ENCODE results near the gene DHRS7B. TPM values are rescaled to one million over a fixed set of nuclear protein-coding genes. Genes with fewer than 3 reads are reported as not detected.

DHRS7B gene
- total RNA-seq, 1 donor, result 15.2 TPM

- peaks cover 23% of the 10 kb centered on the region for H3K79me2 ChIP-seq (ENCODE audit: insufficient read depth, low read length)
- no peaks in the 10 kb centered on the region for H3K36me3 ChIP-seq (ENCODE audit: insufficient read depth, low read length)
- H3K4me1 ChIP-seq (ENCODE audit: insufficient read depth, low read length), result peaks cover 13% of the 10 kb centered on the region
- H3K4me2 ChIP-seq (ENCODE audit: insufficient read depth, low read length), result peak overlapping the region; percentile 89
- no peak for DNase-seq (ENCODE audit: insufficient read length, low spot score, missing footprints)
- H3K27me3 ChIP-seq (ENCODE audit: insufficient read depth, low read length), result peaks cover 11% of the 10 kb centered on the region
- no peaks in the 10 kb centered on the region for H3K9me3 ChIP-seq (ENCODE audit: low read depth, low read length)
- H4K20me1 ChIP-seq (ENCODE audit: insufficient read depth, low read length), result no peaks in the 10 kb centered on the region
- H2AFZ ChIP-seq (ENCODE audit: low read length), result no peak overlapping the region
- TF ChIP-seq CTCF (IDR thresholded peaks at IDR 0.05; ENCODE audit: extremely low read depth, low read depth, low read length), result no peak
- no peak overlapping the region for H3K27ac ChIP-seq (ENCODE audit: low read depth, low read length)
- no peak overlapping the region for H3K4me3 ChIP-seq (ENCODE audit: insufficient read depth, low read length)
Measured at GRCh38 chr17:21125862-21126261, 902 bp upstream of the DHRS7B start.

GRCh38 chr17:21127509-21128077 is 829 bp downstream of the DHRS7B start:
- no peak for TF ChIP-seq CTCF (IDR thresholded peaks at IDR 0.05; ENCODE audit: extremely low read depth, low read depth, low read length)
- Histone ChIP-seq H3K4me1 (ENCODE audit: insufficient read depth, low read length) (peaks cover 13% of the 10 kb centered on the region), H3K36me3 (ENCODE audit: insufficient read depth, low read length) (no peaks in the 10 kb centered on the region), H2AFZ (ENCODE audit: low read length) (peak overlapping the region; percentile 95), H3K27me3 (ENCODE audit: insufficient read depth, low read length) (peaks cover 11% of the 10 kb centered on the region), H3K27ac (ENCODE audit: low read depth, low read length) (peak overlapping the region; percentile 85), H4K20me1 (ENCODE audit: insufficient read depth, low read length) (no peaks in the 10 kb centered on the region), H3K4me2 (ENCODE audit: insufficient read depth, low read length) (peak overlapping the region; percentile 89), H3K9me3 (ENCODE audit: low read depth, low read length) (no peaks in the 10 kb centered on the region), H3K4me3 (ENCODE audit: insufficient read depth, low read length) (peak overlapping the region; percentile 87), H3K79me2 (ENCODE audit: insufficient read depth, low read length) (peaks cover 35% of the 10 kb centered on the region)
- no peak for DNase-seq (ENCODE audit: insufficient read length, low spot score, missing footprints)

GRCh38 chr17:21129023-21129681 is 2.4 kb downstream of the DHRS7B start:
- DNase-seq (ENCODE audit: insufficient read length, low spot score, missing footprints), result no peak
- TF ChIP-seq CTCF (IDR thresholded peaks at IDR 0.05; ENCODE audit: extremely low read depth, low read depth, low read length), result peak; percentile 70
- H3K79me2 ChIP-seq (ENCODE audit: insufficient read depth, low read length), result peaks cover 39% of the 10 kb centered on the region

GRCh38 chr17:21131137-21131536 is 4.4 kb downstream of the DHRS7B start:
- no peak overlapping the region for H3K4me3 ChIP-seq (ENCODE audit: insufficient read depth, low read length)
- no peaks in the 10 kb centered on the region for H3K27me3 ChIP-seq (ENCODE audit: insufficient read depth, low read length)

More at GRCh38 chr17:21129023-21129681, 2.4 kb downstream of the DHRS7B start:
- H3K4me3 ChIP-seq (ENCODE audit: insufficient read depth, low read length), result no peak overlapping the region
- no peaks in the 10 kb centered on the region for H3K36me3 ChIP-seq (ENCODE audit: insufficient read depth, low read length)
- peaks cover 7% of the 10 kb centered on the region for H3K27me3 ChIP-seq (ENCODE audit: insufficient read depth, low read length)
- H3K27ac ChIP-seq (ENCODE audit: low read depth, low read length), result no peak overlapping the region
- H3K4me2 ChIP-seq (ENCODE audit: insufficient read depth, low read length), result no peak overlapping the region
- no peaks in the 10 kb centered on the region for H3K9me3 ChIP-seq (ENCODE audit: low read depth, low read length)
- no peaks in the 10 kb centered on the region for H4K20me1 ChIP-seq (ENCODE audit: insufficient read depth, low read length)
- H2AFZ ChIP-seq (ENCODE audit: low read length), result peak overlapping the region; percentile 54
- H3K4me1 ChIP-seq (ENCODE audit: insufficient read depth, low read length), result peaks cover 13% of the 10 kb centered on the region

More at GRCh38 chr17:21131137-21131536, 4.4 kb downstream of the DHRS7B start:
- Histone ChIP-seq H4K20me1 (ENCODE audit: insufficient read depth, low read length) (no peaks in the 10 kb centered on the region), H3K4me1 (ENCODE audit: insufficient read depth, low read length) (peaks cover 12% of the 10 kb centered on the region), H3K4me2 (ENCODE audit: insufficient read depth, low read length) (no peak overlapping the region), H3K79me2 (ENCODE audit: insufficient read depth, low read length) (peaks cover 43% of the 10 kb centered on the region), H2AFZ (ENCODE audit: low read length) (no peak overlapping the region), H3K27ac (ENCODE audit: low read depth, low read length) (no peak overlapping the region), H3K9me3 (ENCODE audit: low read depth, low read length) (no peaks in the 10 kb centered on the region), H3K36me3 (ENCODE audit: insufficient read depth, low read length) (no peaks in the 10 kb centered on the region)
- DNase-seq (ENCODE audit: insufficient read length, low spot score, missing footprints), result no peak
- TF ChIP-seq CTCF (IDR thresholded peaks at IDR 0.05; ENCODE audit: extremely low read depth, low read depth, low read length), result no peak
